Mesenchymal stem cell (in vitro differentiated cells and primary cell): Measurements from ENCODE around the gene TRAPPC14.

Source experiments
- DNase-seq: peaks from one replicate; pipeline ENCODE4 v3.0.0-alpha.2; 2013
- H2AFZ ChIP-seq: one replicate; pipeline ENCODE4 v1.6.1; 2013; ENCODE audit warnings: low read depth, mild to moderate bottlenecking, control low read depth, inconsistent platforms, low read length, moderate library complexity
- H2AK5ac ChIP-seq: 2 replicates; pipeline ENCODE4 v1.6.1; 2013; ENCODE audit warnings: low read length, moderate library complexity, mild to moderate bottlenecking, inconsistent platforms; ENCODE audit not compliant: severe bottlenecking
- H2BK120ac ChIP-seq: one replicate; pipeline ENCODE4 v1.6.1; 2013; ENCODE audit warnings: low read depth, mild to moderate bottlenecking, inconsistent platforms, low read length, moderate library complexity
- H2BK12ac ChIP-seq, 2 experiments: one replicate each; pipeline ENCODE4 v1.6.1; 2013; ENCODE audit warnings: inconsistent platforms in 2 of 2, low read length in 2 of 2, mild to moderate bottlenecking in 2 of 2, moderate library complexity in 2 of 2, control low read depth in 1 of 2
- H2BK15ac ChIP-seq: one replicate; pipeline ENCODE4 v1.6.1; 2013; ENCODE audit warnings: mild to moderate bottlenecking, low read depth, inconsistent platforms; ENCODE audit not compliant: poor library complexity, severe bottlenecking
- H2BK5ac ChIP-seq: 2 replicates; pipeline ENCODE4 v1.6.1; 2013; ENCODE audit warnings: low read depth, mild to moderate bottlenecking, low read length, control low read depth, inconsistent platforms; ENCODE audit not compliant: poor library complexity, severe bottlenecking
- H3K14ac ChIP-seq, 2 experiments: one replicate each; pipeline ENCODE4 v1.6.1; 2013; ENCODE audit warnings: inconsistent platforms in 2 of 2, low read length in 2 of 2, control low read depth in 1 of 2, mild to moderate bottlenecking in 1 of 2, moderate library complexity in 1 of 2
- H3K18ac ChIP-seq, 2 experiments: one replicate each; pipeline ENCODE4 v1.6.1; 2013; ENCODE audit warnings: inconsistent platforms in 2 of 2, low read length in 2 of 2, control low read depth in 1 of 2, low read depth in 1 of 2, mild to moderate bottlenecking in 1 of 2
- H3K23ac ChIP-seq, 2 experiments: one replicate each; pipeline ENCODE4 v1.6.1; 2013; ENCODE audit warnings: inconsistent platforms in 2 of 2, low read length in 2 of 2, mild to moderate bottlenecking in 2 of 2, moderate library complexity in 2 of 2, control low read depth in 1 of 2
- H3K27ac ChIP-seq: 2 replicates; pipeline ENCODE4 v1.5.1; 2013; ENCODE audit warnings: mild to moderate bottlenecking, moderate library complexity, low read length, control low read depth, inconsistent platforms; ENCODE audit not compliant: poor library complexity, severe bottlenecking
- H3K27me3 ChIP-seq, 2 experiments: 2 replicates each; pipeline versions ENCODE4 v1.6.1 to v1.7.0; 2013; ENCODE audit warnings: low read length in 2 of 2, mild to moderate bottlenecking in 2 of 2, moderate library complexity in 2 of 2, control low read depth in 1 of 2, inconsistent platforms in 1 of 2; ENCODE audit not compliant: control insufficient read depth in 1 of 2, insufficient read depth in 1 of 2
- H3K36me3 ChIP-seq, 2 experiments: 2 replicates each; pipeline versions ENCODE4 v1.6.1 to v1.7.0; 2013; ENCODE audit warnings: low read length in 2 of 2, control low read depth in 1 of 2, inconsistent platforms in 1 of 2, low read depth in 1 of 2, mild to moderate bottlenecking in 1 of 2; ENCODE audit not compliant: insufficient read depth in 2 of 2, control insufficient read depth in 1 of 2
- H3K4ac ChIP-seq, 2 experiments: one replicate each; pipeline ENCODE4 v1.6.1; 2013; ENCODE audit warnings: inconsistent platforms in 2 of 2, low read length in 2 of 2, mild to moderate bottlenecking in 2 of 2, moderate library complexity in 2 of 2, control low read depth in 1 of 2, low read depth in 1 of 2
- H3K4me1 ChIP-seq: 2 replicates; pipeline ENCODE4 v1.6.1; 2013; ENCODE audit warnings: low read depth, low read length, control low read depth; ENCODE audit not compliant: control insufficient read depth, insufficient read depth
- H3K4me2 ChIP-seq: 2 replicates; pipeline ENCODE4 v1.6.1; 2013; ENCODE audit warnings: low read length, mild to moderate bottlenecking, inconsistent platforms; ENCODE audit not compliant: poor library complexity, severe bottlenecking
- H3K4me3 ChIP-seq, 2 experiments: 2 replicates each; pipeline versions ENCODE4 v1.5.1 to v1.7.0; 2013; ENCODE audit warnings: low read length in 2 of 2, mild to moderate bottlenecking in 2 of 2, control low read depth in 1 of 2, low read depth in 1 of 2; ENCODE audit not compliant: insufficient read depth in 1 of 2
- H3K79me1 ChIP-seq: replicated peaks from 2 replicates; pipeline ENCODE4 v1.6.1; 2013; ENCODE audit warnings: mild to moderate bottlenecking, control low read depth, low read length, inconsistent platforms; ENCODE audit not compliant: poor library complexity, severe bottlenecking
- H3K9ac ChIP-seq: 2 replicates; pipeline ENCODE4 v1.7.0; 2013; ENCODE audit warnings: mild to moderate bottlenecking, low read length, moderate library complexity
- H3K9me3 ChIP-seq: 2 replicates; pipeline ENCODE4 v1.7.0; 2013; ENCODE audit warnings: mild to moderate bottlenecking, low read length; ENCODE audit not compliant: control insufficient read depth
- H4K8ac ChIP-seq: one replicate; pipeline ENCODE4 v1.6.1; 2013; ENCODE audit warnings: inconsistent platforms, mild to moderate bottlenecking, low read length, moderate library complexity
- H4K91ac ChIP-seq: one replicate; pipeline ENCODE4 v1.6.1; 2013; ENCODE audit warnings: mild to moderate bottlenecking, low read length, inconsistent platforms
- WGBS: methylation state at CpG from one replicate; pipeline ENCODE4 v1.1.7; 2013; ENCODE audit warnings: mixed read lengths; 5-methylcytosine and 5-hydroxymethylcytosine counted together

The TRAPPC14 gene

DNA sequence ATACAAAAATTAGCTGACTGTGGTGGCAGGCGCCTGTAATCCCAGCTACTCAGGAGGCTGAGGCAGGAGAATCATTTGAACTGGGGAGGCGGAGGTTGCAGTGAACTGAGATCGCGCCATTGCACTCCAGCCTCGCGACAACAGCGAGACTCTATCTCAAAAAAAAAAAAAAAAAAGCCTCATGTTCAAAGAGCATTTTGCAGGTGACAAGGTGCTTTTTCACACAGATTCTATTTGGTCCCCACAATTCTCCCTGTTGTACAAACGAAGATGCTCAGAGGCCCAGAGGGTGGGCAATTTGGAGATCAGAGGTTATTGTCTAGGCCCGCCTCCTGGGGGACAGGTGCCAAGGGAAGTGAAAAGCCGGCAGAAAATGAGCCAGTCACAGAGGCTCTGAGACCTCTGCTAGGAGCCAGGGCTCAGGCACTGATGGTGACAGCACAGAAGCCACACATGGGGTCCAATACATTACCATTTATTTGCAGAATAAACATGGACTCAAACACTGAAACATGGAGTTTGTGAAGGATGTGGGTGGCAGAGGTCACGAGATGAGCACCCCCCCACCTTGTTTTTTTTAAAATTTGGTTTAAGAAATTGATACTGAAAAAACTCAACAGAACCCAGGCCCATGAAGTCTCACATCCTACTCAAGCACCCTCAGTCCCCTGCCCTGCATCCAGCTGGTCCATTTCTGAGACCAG is 10.8 kb upstream of the TRAPPC14 start:
- no peak overlapping the region for H4K8ac ChIP-seq
- peaks cover 26% of the 10 kb centered on the region for H3K4me1 ChIP-seq
- no peak overlapping the region for H2BK12ac ChIP-seq
- no peak overlapping the region for H3K9ac ChIP-seq
- no peak overlapping the region for H2BK120ac ChIP-seq
- no peak for DNase-seq
- no peak overlapping the region for H2BK15ac ChIP-seq
- H3K36me3 ChIP-seq = peaks cover 0 to 6% of the 10 kb centered on the region in 2 experiments
- H3K4me2 ChIP-seq = no peak overlapping the region
- H2BK5ac ChIP-seq = no peak overlapping the region
- H3K23ac ChIP-seq = no peak overlapping the region
- H3K27me3 ChIP-seq = peaks cover 31 to 44% of the 10 kb centered on the region in 2 experiments
- H3K79me1 ChIP-seq = no peaks in the 10 kb centered on the region
- WGBS = 96% methylated on average over 9 of the region's 11 CpGs
- no peak overlapping the region for H3K18ac ChIP-seq
- H2AK5ac ChIP-seq = no peak overlapping the region
- no peak overlapping the region for H3K4me3 ChIP-seq
- H4K91ac ChIP-seq = no peak overlapping the region
- no peak overlapping the region for H3K4ac ChIP-seq
- no peaks in the 10 kb centered on the region for H3K9me3 ChIP-seq
- no peak overlapping the region for H2AFZ ChIP-seq
- H3K27ac ChIP-seq = no peak overlapping the region
- no peak overlapping the region for H3K14ac ChIP-seq

DNA sequence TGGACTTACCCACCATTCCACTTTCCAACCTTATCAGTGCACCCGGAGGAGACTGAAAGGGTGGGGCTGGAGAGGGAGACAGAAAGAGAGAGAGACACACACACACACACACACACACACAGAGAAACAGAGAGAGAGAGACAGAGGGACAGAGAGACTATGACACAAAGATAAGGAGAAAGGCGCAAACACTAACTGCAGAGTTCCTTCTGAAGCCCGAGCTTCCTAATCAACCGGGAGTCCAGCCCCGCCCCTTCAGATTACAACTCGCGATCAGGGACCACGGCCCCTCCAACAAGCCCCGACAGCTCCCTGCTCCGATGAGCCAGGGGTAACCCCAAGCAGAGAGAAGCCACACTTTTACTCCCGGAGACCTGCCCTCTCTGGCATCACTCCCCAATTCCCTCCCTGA is 9.4 kb upstream of the TRAPPC14 start:
- Histone ChIP-seq H2AFZ (peak overlapping the region; percentile 92), H3K18ac (peak overlapping the region; percentile 54 to 55), H2BK12ac (no peak overlapping the region), H3K27me3 (peaks cover 31 to 46% of the 10 kb centered on the region in 2 experiments), H3K14ac (peak overlapping the region in 1 of 2 experiments; percentile 74), H4K8ac (peak overlapping the region; percentile 70), H4K91ac (peak overlapping the region; percentile 74), H3K9ac (peak overlapping the region; percentile 83), H3K9me3 (no peaks in the 10 kb centered on the region), H2AK5ac (no peak overlapping the region), H3K27ac (no peak overlapping the region), H3K4me1 (peaks cover 29% of the 10 kb centered on the region), H2BK120ac (peak overlapping the region; percentile 27), H3K4ac (peak overlapping the region in 1 of 2 experiments; percentile 37), H3K23ac (no peak overlapping the region), H3K79me1 (no peaks in the 10 kb centered on the region), H2BK5ac (no peak overlapping the region), H3K36me3 (no peaks in the 10 kb centered on the region), H3K4me2 (peak overlapping the region; percentile 69), H2BK15ac (peak overlapping the region; percentile 86), H3K4me3 (peak overlapping the region in 1 of 2 experiments; percentile 79)
- WGBS = 9% methylated on average over 10 of the region's 11 CpGs
- DNase-seq = peak; percentile 26

DNA sequence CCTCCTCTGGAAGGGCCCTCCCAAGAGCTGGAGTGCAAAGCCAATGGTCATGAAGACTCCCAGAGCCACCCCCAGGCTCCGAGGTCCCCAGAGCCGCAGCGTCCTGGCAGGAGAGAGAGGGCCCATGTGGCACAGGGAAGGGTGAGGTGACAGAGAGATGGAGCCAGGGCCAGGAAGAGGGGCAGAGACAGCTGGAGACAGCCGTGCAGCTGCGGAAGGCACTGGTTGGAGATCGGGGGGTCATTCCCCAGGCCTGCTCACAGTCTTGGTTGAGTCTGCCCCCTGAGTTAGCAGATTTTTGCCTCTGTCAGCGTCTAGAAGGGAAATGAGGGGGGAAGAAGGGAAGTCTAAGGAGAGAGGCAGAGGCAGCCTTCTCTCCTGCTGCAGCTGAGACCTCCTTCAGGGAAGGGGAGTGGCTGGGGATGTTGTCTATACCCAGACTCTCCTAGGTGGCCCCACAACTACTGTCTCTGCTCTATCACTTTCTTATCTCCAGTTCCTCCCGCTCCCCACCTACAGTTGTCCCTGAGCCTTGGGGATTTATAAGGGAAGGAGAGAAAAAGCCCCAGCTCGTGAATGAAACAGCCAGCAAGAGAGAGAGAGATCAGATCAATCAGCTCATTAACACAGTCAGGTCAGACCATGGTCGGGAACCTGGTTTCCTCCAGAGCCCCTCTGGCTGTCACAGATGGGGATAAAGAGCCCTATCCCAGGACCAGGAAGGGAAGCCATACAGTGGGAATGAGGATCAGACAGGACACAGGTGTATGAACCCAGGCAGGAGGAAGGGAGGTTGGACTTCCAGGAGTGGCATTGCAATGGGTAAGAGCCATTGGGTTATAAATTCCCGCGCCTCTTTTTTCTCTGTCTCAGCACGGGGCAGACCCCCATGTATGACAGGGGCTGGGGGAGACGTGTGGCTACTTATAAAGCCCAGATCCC is 8.7 kb upstream of the TRAPPC14 start:
- Histone ChIP-seq H4K8ac (peak overlapping the region; percentile 31), H3K4me3 (peak overlapping the region in 1 of 2 experiments; percentile 79), H3K79me1 (no peaks in the 10 kb centered on the region), H3K9me3 (no peaks in the 10 kb centered on the region), H2BK12ac (peak overlapping the region in 1 of 2 experiments; percentile 23), H3K18ac (peak overlapping the region in 1 of 2 experiments; percentile 78), H3K23ac (peak overlapping the region; percentile 9 to 23), H3K4me2 (peak overlapping the region; percentile 69), H2AFZ (peak overlapping the region; percentile 92), H3K4me1 (peaks cover 29% of the 10 kb centered on the region), H3K27me3 (peaks cover 31 to 49% of the 10 kb centered on the region in 2 experiments), H2BK120ac (peak overlapping the region; percentile 27), H3K4ac (peak overlapping the region in 1 of 2 experiments; percentile 54), H4K91ac (peak overlapping the region; percentile 34), H3K14ac (no peak overlapping the region), H3K9ac (peak overlapping the region; percentile 83), H2BK15ac (no peak overlapping the region), H3K27ac (no peak overlapping the region), H3K36me3 (no peaks in the 10 kb centered on the region), H2BK5ac (no peak overlapping the region), H2AK5ac (no peak overlapping the region)
- DNase-seq = no peak
- 50% methylated on average over 9 of the region's 14 CpGs for WGBS
